Muscle of back (tissue), 11 donors: ENCODE results near the gene C14orf39. TPM values are rescaled to one million over a fixed set of nuclear protein-coding genes. Genes with fewer than 3 reads are reported as not detected.
"Not testable (repeated sequence)": the region's sequence is repeated elsewhere in the genome, so short reads cannot be mapped to it uniquely, and the experiment has no call there.

Source experiments
- DNase-seq, 3 donors: peaks; one replicate each; pipeline versions ENCODE4 v3.0.0 to v3.0.0-alpha.2; 2013
- polyA plus RNA-seq, 10 donors: library from polyadenylated mRNA; unstranded; fragments of 120-200 nt; gene quantifications; one replicate each; pipeline ENCODE4 v1.2.1, GENCODE V29; 2013; ENCODE audit not compliant: insufficient read length in 10 of 10

Gene C14orf39
- polyA plus RNA-seq, 10 donors: 0.78 to 3.1 (median 1.4) TPM

GRCh38 chr14:60502541-60502940, 16.7 kb upstream of the C14orf39 start:
- peak in 1 of 3 donors; percentile 80 for DNase-seq

- peak in 1 of 3 donors; percentile 47 for DNase-seq
These were observed 10.1 kb upstream of the C14orf39 start for GRCh38 chr14:60495946-60496345.

GRCh38 chr14:60490270-60490669, 4.4 kb upstream of the C14orf39 start:
- DNase-seq: no peak

GRCh38 chr14:60488175-60488574, 2.3 kb upstream of the C14orf39 start:
- no peak for DNase-seq

- no peak for DNase-seq
These were observed 1.3 kb upstream of the C14orf39 start for GRCh38 chr14:60487211-60487610.

- DNase-seq: no peak
These were observed 736 bp downstream of the C14orf39 start for GRCh38 chr14:60485057-60485597.

GRCh38 chr14:60482743-60483142, 3.1 kb downstream of the C14orf39 start:
- no peak for DNase-seq

- DNase-seq: not testable (repeated sequence)
These were observed 5.6 kb downstream of the C14orf39 start for GRCh38 chr14:60480248-60480647.

GRCh38 chr14:60455875-60456274, 30.0 kb downstream of the C14orf39 start:
- no peak for DNase-seq

GRCh38 chr14:60430276-60430675, 55.6 kb downstream of the C14orf39 start:
- no peak for DNase-seq

- no peak for DNase-seq
These were observed 65.8 kb downstream of the C14orf39 start for GRCh38 chr14:60420050-60420449.

GRCh38 chr14:60397550-60397949, 88.3 kb downstream of the C14orf39 start:
- DNase-seq: not testable (repeated sequence)

GRCh38 chr14:60396718-60397343, 89.0 kb downstream of the C14orf39 start:
- no peak for DNase-seq

Other genes with a start within 250 kb of the C14orf39 start
- gene PPM1A, start 236.8 kb downstream of the C14orf39 start, polyA plus RNA-seq: 10 to 100 TPM; 48.2 to 85.4 (median 66.0) TPM
- gene SIX6, start 23.1 kb upstream of the C14orf39 start, polyA plus RNA-seq: under 1 TPM in 2 of 10 donors, not detected in 8; 0.07 to 0.10 TPM
- gene SIX1, start 163.4 kb upstream of the C14orf39 start, polyA plus RNA-seq: 10 to 100 TPM; 47.6 to 79.7 (median 60.4) TPM
- gene SIX4, start 238.3 kb upstream of the C14orf39 start, polyA plus RNA-seq: 10 to 100 TPM; 13.6 to 25.6 (median 17.7) TPM
- gene MNAT1, start 248.7 kb upstream of the C14orf39 start, polyA plus RNA-seq: 10 to 100 TPM; 39.8 to 59.1 (median 50.0) TPM